Measurements from ENCODE around the gene FBXL20.

- TF ChIP-seq NFXL1 (CRISPR knock-in tag; IDR thresholded peaks at IDR 0.05), result no peak
- no peak for TF ChIP-seq ZNF551 (CRISPR knock-in tag; IDR thresholded peaks at IDR 0.05)
- TF ChIP-seq SMAD1 (IDR thresholded peaks at IDR 0.05; ENCODE audit: low read depth, low read length, partially characterized antibody), result no peak
- TF ChIP-seq ZNF444 (CRISPR knock-in tag; IDR thresholded peaks at IDR 0.05), result no peak
Observed at GRCh38 chr17:39231091-39231561, 170.3 kb downstream of the FBXL20 start.
